B cell (primary cell): ENCODE results near the gene PNPLA2. TPM values are rescaled to one million over a fixed set of nuclear protein-coding genes. Genes with fewer than 3 reads are reported as not detected.
A peak's percentile ranks its signal among the peaks of the same experiment; 100 is the strongest.

Source experiments
- ATAC-seq: fragments of 200-7000 bp; cut with Tn5 transposase; one replicate; pipeline ENCODE4 v1.10.0; 2021; ENCODE audit warnings: low read depth, mild to moderate bottlenecking, moderate number of reproducible peaks, moderate library complexity
- CTCF ChIA-PET: fragments of 350-600 bp; sonication (Branson Sonifier 250); formaldehyde crosslinking; loops from one replicate; lab custom pipeline; 2021; ENCODE audit warnings: antibody characterized with exemption, inconsistent platforms; lab: Charles Lee
- POLR2A ChIA-PET: fragments of 350-600 bp; sonication (Branson Sonifier 250); formaldehyde crosslinking; loops from one replicate; lab custom pipeline; 2021; ENCODE audit warnings: antibody characterized with exemption; lab: Charles Lee
- DNase-seq: peaks from one replicate; pipeline ENCODE4 v3.0.0; 2013
- H2AFZ ChIP-seq: 2 replicates; pipeline ENCODE4 v1.6.1; 2012; ENCODE audit warnings: mild to moderate bottlenecking, low read depth, low read length; ENCODE audit not compliant: insufficient read depth, poor library complexity, severe bottlenecking
- H3K27ac ChIP-seq, 2 donors: 1 replicate in 1 of 2; 2 replicates in 1 of 2; pipeline ENCODE4 v1.5.1; 2012 to 2013; ENCODE audit warnings: low read length in 2 of 2, mild to moderate bottlenecking in 2 of 2, moderate library complexity in 1 of 2
- H3K27me3 ChIP-seq, 4 experiments: fragments of 200-600 bp in 1 of 4; sonication (generic) in 1 of 4; replicated peaks in 1 of 4; 1 replicate in 2 of 4; 2 replicates in 2 of 4; pipeline versions ENCODE4 v1.6.1 to v1.7.0; 2013 to 2016; ENCODE audit warnings: low read length in 3 of 4, mild to moderate bottlenecking in 2 of 4, mixed read lengths in 1 of 4, moderate library complexity in 1 of 4; ENCODE audit not compliant: insufficient read depth in 4 of 4, control insufficient read depth in 3 of 4; ENCODE audit errors: control extremely low read depth in 1 of 4
- H3K36me3 ChIP-seq, 2 experiments: replicated peaks in 1 of 2; 1 replicate in 1 of 2; 2 replicates in 1 of 2; pipeline versions ENCODE4 v1.6.1 to v1.7.1; 2013; ENCODE audit warnings: low read length in 1 of 2; ENCODE audit not compliant: insufficient read depth in 2 of 2, control insufficient read depth in 1 of 2; ENCODE audit errors: control extremely low read depth in 1 of 2, extremely low read depth in 1 of 2
- H3K4me1 ChIP-seq, 2 donors: fragments of 200-600 bp in 1 of 2; sonication (generic) in 1 of 2; 1 replicate in 1 of 2; 2 replicates in 1 of 2; pipeline versions ENCODE4 v1.5.1 to v1.6.1; 2013 to 2017; ENCODE audit warnings: low read length in 2 of 2; ENCODE audit not compliant: control insufficient read depth in 2 of 2, insufficient read depth in 2 of 2
- H3K4me2 ChIP-seq: replicated peaks from 2 replicates; pipeline ENCODE3; 2012; ENCODE audit warnings: mild to moderate bottlenecking, low read depth, low read length; ENCODE audit not compliant: poor library complexity, severe bottlenecking
- H3K4me3 ChIP-seq, 5 experiments: fragments of 200-600 bp in 1 of 5; sonication (generic) in 1 of 5; 1 replicate in 3 of 5; 2 replicates in 2 of 5; pipeline versions ENCODE4 v1.5.1 to v1.7.0; 2011 to 2016; ENCODE audit warnings: low read length in 4 of 5, mild to moderate bottlenecking in 4 of 5, low read depth in 2 of 5, control low read depth in 1 of 5, moderate library complexity in 1 of 5; ENCODE audit not compliant: insufficient read depth in 1 of 5; ENCODE audit errors: control extremely low read depth in 1 of 5, extremely low read depth in 1 of 5
- H3K79me2 ChIP-seq: fragments of 200-600 bp; sonication (generic); one replicate; pipeline ENCODE4 v1.6.0; 2016; ENCODE audit warnings: low read length; ENCODE audit not compliant: control insufficient read depth, insufficient read depth
- H3K9ac ChIP-seq: fragments of 200-600 bp; sonication (generic); 2 replicates; pipeline ENCODE4 v1.6.1; 2017; ENCODE audit warnings: mild to moderate bottlenecking, low read length, moderate library complexity
- H3K9me3 ChIP-seq, 3 donors: one replicate each; pipeline versions ENCODE4 v1.6.1 to v1.7.1; 2013; ENCODE audit warnings: low read length in 2 of 3; ENCODE audit not compliant: control insufficient read depth in 2 of 3, insufficient read depth in 1 of 3; ENCODE audit errors: control extremely low read depth in 1 of 3
- H4K20me1 ChIP-seq: 2 replicates; pipeline ENCODE4 v1.6.0; 2012; ENCODE audit warnings: mild to moderate bottlenecking, low read length; ENCODE audit not compliant: insufficient read depth, control insufficient read depth, poor library complexity, severe bottlenecking
- H3K27ac Mint-ChIP-seq: one replicate; pipeline ENCODE4 v1.8.0; 2021; ENCODE audit warnings: mixed read lengths
- H3K27me3 Mint-ChIP-seq: one replicate; pipeline ENCODE4 v1.8.0; 2021; ENCODE audit warnings: mixed read lengths
- H3K4me1 Mint-ChIP-seq: one replicate; pipeline ENCODE4 v1.8.0; 2021; ENCODE audit warnings: mixed read lengths
- H3K4me3 Mint-ChIP-seq: one replicate; pipeline ENCODE4 v1.8.0; 2021; ENCODE audit warnings: mixed read lengths
- H3K9me3 Mint-ChIP-seq: one replicate; pipeline ENCODE4 v1.8.0; 2022; ENCODE audit warnings: mixed read lengths; ENCODE audit not compliant: insufficient read depth
- EZH2 ChIP-seq: IDR thresholded peaks from 2 replicates; pipeline ENCODE4 v1.6.1; 2012; ENCODE audit warnings: borderline replicate concordance, low read depth, mild to moderate bottlenecking, moderate library complexity, low read length; ENCODE audit not compliant: insufficient read depth, poor library complexity, severe bottlenecking
- WGBS: methylation state at CpG from one replicate; pipeline ENCODE4 v1.1.5; 2013; ENCODE audit warnings: missing lambda C conversion rate; ENCODE audit not compliant: insufficient coverage; 5-methylcytosine and 5-hydroxymethylcytosine counted together
- intact Hi-C: fragments of 100-400 bp; cut with micrococcal nuclease; formaldehyde crosslinking; loops from one replicate; pipeline ENCODE4 v1.10.0; 2022
- polyA plus RNA-seq: library from polyadenylated mRNA; depleted of rRNA; stranded (reverse); fragments of >200 nt; gene quantifications from 2 replicates; pipeline ENCODE4 v1.2.3, GENCODE V29; 2012
- total RNA-seq, 2 donors: library from RNA; stranded (reverse); fragments of 120-200 nt in 1 of 2; gene quantifications; 1 replicate in 1 of 2; 2 replicates in 1 of 2; pipeline versions ENCODE4 v1.2.3 to v1.2.4, GENCODE V29; 2013 to 2022
- TF ChIP-seq, protein P1 (sequence below): fragments of 200-600 bp; IDR thresholded peaks from one replicate; pipeline ENCODE4 v1.8.0; 2022; ENCODE audit warnings: antibody characterized with exemption, mild to moderate bottlenecking

PNPLA2 gene
- total and polyA plus RNA-seq, 2 donors (not counting 1 experiment from before 2014, with no cell fraction given): 208 to 276 TPM

DNA sequence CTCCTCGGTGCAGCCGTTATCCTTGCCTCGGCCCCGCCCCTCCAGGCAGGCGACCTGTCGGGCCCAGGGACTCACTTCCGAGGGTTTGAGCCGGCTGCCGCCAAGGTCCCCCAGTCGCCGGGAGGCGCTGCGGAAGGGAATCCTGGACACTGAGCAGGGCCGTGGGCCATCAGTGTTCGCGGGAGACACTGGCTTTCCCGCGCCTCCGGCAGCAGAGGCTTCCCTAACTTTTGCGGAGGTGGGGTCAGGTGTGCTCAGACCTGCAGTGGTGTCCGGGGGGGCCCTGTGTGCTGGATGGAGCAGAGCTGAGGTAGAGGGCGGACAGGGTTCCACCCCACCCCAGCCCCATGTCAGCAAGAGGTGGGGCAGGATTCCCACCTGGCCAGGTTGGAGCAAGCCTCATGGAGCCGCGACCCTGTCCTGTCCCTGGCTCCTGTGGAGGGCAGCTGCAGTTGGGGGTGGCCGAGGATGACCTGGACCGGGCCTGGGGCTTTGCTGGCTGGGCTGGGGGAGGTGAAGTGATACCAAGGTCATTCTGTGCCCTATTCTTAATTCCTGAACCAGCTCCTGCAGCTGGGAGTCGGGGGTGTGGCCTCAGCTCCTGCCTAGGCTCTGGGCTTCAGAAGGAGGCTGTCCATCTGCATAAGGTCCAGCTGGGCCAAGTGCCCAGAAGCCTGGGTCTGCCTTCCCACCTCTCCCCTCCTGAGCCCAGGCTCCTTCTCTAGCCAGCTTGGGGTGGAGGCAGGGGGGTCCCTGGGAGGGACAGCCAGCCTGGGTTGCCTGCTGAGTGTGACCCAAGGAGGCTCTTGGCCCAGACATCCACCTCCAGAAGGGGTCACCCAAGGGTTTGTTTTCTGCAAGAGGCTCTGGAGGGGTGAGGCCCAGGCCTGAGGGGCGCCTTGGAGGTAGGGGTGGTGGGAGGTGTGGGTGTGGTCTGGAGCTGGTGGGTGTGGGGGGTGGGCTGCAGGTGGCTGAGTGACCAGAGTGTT lies 32.4 kb downstream of the PNPLA2 start:
- H3K27ac ChIP-seq: no peak overlapping the region
- intact Hi-C loops: no loop called here
- DNase-seq (peak; percentile 39), ATAC-seq (no peak)
- no peaks in the 10 kb centered on the region for H3K9me3 ChIP-seq
- 95% methylated on average over 28 of the region's 28 CpGs for WGBS
- no peak overlapping the region for H3K4me3 ChIP-seq
- Mint-ChIP-seq H3K4me1 (peaks cover 6% of the 10 kb centered on the region), H3K9me3 (no peaks in the 10 kb centered on the region), H3K4me3 (peak overlapping the region; percentile 57), H3K27me3 (peaks cover 3% of the 10 kb centered on the region), H3K27ac (no peak overlapping the region)
- H3K4me2 ChIP-seq: no peak overlapping the region
- CTCF ChIA-PET: no interaction called here
- POLR2A ChIA-PET: no interaction called here
- H3K9ac ChIP-seq: no peak overlapping the region
- no peaks in the 10 kb centered on the region for H3K79me2 ChIP-seq
- H2AFZ ChIP-seq: no peak overlapping the region
- TF ChIP-seq, protein P1, sequence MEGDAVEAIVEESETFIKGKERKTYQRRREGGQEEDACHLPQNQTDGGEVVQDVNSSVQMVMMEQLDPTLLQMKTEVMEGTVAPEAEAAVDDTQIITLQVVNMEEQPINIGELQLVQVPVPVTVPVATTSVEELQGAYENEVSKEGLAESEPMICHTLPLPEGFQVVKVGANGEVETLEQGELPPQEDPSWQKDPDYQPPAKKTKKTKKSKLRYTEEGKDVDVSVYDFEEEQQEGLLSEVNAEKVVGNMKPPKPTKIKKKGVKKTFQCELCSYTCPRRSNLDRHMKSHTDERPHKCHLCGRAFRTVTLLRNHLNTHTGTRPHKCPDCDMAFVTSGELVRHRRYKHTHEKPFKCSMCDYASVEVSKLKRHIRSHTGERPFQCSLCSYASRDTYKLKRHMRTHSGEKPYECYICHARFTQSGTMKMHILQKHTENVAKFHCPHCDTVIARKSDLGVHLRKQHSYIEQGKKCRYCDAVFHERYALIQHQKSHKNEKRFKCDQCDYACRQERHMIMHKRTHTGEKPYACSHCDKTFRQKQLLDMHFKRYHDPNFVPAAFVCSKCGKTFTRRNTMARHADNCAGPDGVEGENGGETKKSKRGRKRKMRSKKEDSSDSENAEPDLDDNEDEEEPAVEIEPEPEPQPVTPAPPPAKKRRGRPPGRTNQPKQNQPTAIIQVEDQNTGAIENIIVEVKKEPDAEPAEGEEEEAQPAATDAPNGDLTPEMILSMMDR: no peak
- no peak for TF ChIP-seq EZH2
- no peaks in the 10 kb centered on the region for H3K36me3 ChIP-seq
- H3K27me3 ChIP-seq: peaks cover 0 to 26% (median 6%) of the 10 kb centered on the region in 4 experiments
- peaks cover 8% of the 10 kb centered on the region for H4K20me1 ChIP-seq
- H3K4me1 ChIP-seq: peaks cover 11 to 15% of the 10 kb centered on the region in 2 donors

DNA sequence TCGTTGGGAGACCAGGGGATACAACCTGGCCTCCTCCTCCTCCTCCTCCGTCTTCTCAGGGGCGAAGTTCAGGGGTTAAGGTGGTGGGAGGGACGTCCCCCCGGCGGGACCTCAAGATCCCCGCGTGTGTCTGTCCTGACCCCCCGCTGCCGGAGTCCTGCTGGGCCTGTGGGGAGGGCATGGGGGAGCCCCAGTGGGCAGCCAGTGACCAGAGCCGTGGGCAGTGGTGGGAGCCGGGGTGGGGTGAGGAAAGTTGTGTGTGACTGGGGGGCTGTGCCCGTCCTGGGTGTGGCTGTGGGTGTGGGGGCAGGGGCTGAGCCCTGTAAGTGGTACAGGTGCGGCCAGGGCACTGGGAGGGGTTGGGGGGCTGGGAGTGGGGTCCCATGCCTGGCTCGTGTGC lies 34.0 kb downstream of the PNPLA2 start:
- H3K4me3 Mint-ChIP-seq: no peak overlapping the region
- 93% methylated on average over 5 of the region's 15 CpGs for WGBS
- H3K27me3 Mint-ChIP-seq: peaks cover 3% of the 10 kb centered on the region
- CTCF ChIA-PET: no interaction called here
- no peaks in the 10 kb centered on the region for H3K79me2 ChIP-seq
- H2AFZ ChIP-seq: no peak overlapping the region
- H3K27ac ChIP-seq: no peak overlapping the region
- H3K4me2 ChIP-seq: no peak overlapping the region
- peaks cover 8% of the 10 kb centered on the region for H4K20me1 ChIP-seq
- ATAC-seq: no peak
- H3K4me1 ChIP-seq: peaks cover 11 to 15% of the 10 kb centered on the region in 2 donors
- H3K36me3 ChIP-seq: no peaks in the 10 kb centered on the region
- no peak for DNase-seq
- H3K9me3 Mint-ChIP-seq: no peaks in the 10 kb centered on the region
- POLR2A ChIA-PET: no interaction called here
- intact Hi-C loops: no loop called here
- no peaks in the 10 kb centered on the region for H3K9me3 ChIP-seq
- H3K9ac ChIP-seq: no peak overlapping the region
- TF ChIP-seq EZH2: no peak
- TF ChIP-seq, protein P1: no peak
- H3K4me1 Mint-ChIP-seq: peaks cover 6% of the 10 kb centered on the region
- peaks cover 0 to 17% (median 5%) of the 10 kb centered on the region in 4 experiments for H3K27me3 ChIP-seq
- no peak overlapping the region for H3K4me3 ChIP-seq
- H3K27ac Mint-ChIP-seq: no peak overlapping the region
